GM10266 (cell line): Measurements from ENCODE around the gene BICD1.

Experiments used
- DNase-seq: peaks from one replicate; pipeline ENCODE4 v3.0.0; 2012; ENCODE audit errors: extremely low spot score
- TF ChIP-seq, protein P1 (sequence below): IDR thresholded peaks from 2 replicates; pipeline ENCODE4 v1.5.1; 2012; ENCODE audit warnings: mild to moderate bottlenecking, low read depth; ENCODE audit not compliant: control insufficient read depth, insufficient read depth; ENCODE audit errors: missing control alignments

The BICD1 gene

DNA sequence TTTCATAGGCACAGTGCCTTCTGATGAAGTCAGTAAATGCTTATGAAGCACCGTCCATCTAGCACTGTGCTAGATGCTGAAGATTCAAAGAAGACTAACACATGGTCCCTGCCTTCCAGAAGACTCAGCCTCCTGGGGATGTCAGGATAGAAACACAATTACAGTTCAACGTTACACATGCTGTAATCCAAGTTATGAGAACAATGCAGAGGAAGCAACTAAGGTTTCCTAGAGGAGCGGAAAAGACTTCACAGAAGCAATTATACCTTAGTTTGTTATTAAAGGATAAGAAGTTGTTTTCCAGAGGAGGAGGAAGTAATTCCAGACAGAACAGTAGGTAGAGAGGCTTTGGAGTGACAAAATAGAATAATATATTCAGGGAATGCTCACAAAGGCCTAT, 225.8 kb downstream of the BICD1 start:
- TF ChIP-seq, protein P1, sequence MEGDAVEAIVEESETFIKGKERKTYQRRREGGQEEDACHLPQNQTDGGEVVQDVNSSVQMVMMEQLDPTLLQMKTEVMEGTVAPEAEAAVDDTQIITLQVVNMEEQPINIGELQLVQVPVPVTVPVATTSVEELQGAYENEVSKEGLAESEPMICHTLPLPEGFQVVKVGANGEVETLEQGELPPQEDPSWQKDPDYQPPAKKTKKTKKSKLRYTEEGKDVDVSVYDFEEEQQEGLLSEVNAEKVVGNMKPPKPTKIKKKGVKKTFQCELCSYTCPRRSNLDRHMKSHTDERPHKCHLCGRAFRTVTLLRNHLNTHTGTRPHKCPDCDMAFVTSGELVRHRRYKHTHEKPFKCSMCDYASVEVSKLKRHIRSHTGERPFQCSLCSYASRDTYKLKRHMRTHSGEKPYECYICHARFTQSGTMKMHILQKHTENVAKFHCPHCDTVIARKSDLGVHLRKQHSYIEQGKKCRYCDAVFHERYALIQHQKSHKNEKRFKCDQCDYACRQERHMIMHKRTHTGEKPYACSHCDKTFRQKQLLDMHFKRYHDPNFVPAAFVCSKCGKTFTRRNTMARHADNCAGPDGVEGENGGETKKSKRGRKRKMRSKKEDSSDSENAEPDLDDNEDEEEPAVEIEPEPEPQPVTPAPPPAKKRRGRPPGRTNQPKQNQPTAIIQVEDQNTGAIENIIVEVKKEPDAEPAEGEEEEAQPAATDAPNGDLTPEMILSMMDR: no peak
- DNase-seq: no peak

DNA sequence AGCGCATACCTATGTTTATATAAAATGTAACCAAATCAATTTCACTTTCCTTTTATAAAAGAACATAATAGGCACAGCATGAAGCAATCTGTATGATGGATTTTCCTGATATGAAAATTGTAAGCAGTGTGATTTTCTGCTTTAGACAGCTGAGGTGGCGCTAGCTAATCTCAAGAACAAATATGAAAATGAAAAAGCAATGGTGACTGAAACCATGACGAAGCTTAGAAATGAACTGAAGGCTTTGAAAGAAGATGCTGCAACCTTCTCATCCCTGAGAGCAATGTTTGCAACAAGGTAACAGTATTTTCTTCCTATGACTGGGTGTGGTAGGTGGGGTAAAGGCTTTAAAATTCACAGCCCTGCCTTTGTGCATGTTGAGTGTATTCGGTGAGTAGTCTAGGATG, 227.7 kb downstream of the BICD1 start:
- TF ChIP-seq, protein P1: no peak
- DNase-seq: peak; percentile 7

DNA sequence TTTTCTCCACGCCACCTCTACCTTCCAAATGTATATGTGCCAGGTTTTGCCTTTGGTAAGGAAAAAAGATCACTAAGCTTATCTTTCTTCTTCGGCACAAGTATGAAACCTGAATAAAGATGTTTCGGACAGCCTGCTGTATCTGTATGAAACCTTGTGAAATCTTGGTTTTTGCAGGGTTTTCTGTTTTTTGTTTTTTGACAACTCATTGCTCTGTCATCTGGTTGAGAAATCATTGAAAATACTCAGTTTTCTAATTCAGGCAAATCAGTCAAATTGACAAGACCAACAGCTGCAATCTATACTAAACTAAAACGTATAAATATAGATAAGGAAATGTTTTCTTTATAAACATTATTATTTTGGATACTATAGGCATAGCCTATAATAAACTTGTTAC, 229.6 kb downstream of the BICD1 start:
- DNase-seq: no peak
- TF ChIP-seq, protein P1: no peak

DNA sequence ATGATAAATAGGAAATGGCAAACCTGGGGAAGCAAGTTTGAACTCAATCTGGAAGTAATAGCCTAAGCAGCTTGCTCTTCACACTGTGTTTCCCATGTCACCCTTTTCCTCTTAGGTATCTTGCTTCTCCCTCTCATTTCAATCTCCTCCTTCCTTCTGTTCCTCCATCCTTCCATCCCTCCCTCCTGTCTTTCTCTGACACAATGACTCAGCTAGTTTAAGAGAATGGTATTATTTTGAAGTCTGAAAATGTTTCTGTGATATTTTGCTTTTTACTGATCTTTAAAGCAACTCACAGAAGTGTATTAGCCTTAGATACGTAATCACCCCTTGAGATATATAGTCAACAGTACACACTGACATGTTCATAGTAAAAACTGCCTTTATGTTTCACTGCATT, 236.8 kb downstream of the BICD1 start:
- DNase-seq: no peak
- TF ChIP-seq, protein P1: no peak

DNA sequence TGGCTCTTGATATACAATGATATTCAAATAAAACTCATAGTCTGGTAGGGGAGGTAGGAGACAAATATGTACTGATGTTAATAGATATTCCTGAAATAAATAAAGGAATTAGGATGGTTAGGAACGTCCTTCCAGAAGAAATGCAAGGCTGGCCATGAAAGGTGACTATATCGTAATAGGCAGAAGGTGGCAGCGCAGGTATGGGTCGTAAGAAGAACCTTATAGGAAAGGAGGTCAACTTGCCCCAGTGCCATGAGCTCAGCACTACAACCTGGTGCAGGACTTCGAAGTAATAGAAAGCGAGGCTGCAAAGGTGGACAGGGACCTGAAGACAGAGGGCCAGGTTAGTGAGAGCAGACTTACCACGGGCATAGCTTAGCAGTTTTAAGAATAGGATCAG, 237.4 kb downstream of the BICD1 start:
- no peak for DNase-seq
- TF ChIP-seq, protein P1: no peak

DNA sequence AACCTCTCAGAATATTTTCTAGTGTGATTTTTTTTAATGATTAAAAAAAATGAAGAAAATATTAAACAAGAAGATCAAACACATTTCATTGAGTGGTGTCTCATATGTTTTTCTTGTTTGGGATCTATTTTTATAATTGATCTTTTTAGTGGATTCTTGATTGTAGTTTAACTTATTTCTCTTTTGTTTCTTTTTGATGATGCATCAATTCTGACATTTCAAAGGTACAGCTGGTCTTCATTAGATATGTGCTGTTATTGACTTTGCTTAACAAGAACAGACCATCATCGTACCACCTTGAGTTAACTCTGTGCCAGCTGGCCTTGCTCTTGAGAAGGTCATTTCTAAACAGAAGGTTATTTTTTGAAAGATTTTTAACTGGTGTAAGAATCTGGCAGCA, 246.9 kb downstream of the BICD1 start:
- DNase-seq: no peak
- TF ChIP-seq, protein P1: no peak

DNA sequence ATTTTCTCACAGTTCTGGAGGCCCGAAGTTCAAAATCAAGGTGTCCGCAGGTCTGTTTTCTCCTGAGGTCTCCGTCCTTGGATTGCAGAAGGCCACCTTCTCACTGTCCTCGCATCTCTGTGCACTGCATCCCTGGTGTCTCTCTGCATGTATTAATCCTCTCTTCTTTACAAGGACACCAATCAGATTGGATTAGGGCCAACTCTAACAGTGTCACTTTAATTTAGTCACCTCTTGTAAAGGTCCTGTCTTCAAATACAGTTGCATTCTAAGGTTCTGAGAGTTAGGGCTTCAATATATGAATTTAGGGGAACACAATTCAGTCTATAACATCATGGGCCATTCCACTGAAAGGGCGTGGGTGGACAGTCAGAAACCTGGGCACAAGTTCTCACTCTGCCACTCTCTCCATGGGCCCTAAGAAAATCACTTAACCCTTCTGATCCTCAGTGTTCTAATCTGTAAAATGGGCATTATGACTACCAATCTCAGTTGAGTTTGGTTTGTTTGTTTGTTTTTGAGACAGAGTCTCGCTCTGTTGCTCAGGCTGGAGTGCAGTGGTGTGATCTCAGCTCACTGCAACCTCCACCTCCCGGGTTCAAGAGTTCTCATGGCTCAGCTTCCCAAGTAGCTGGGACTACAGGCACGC, 251.1 kb downstream of the BICD1 start:
- no peak for DNase-seq
- TF ChIP-seq, protein P1: no peak
